Calu3 (cell line): ENCODE data around the gene BRCA2. TPM values are rescaled to one million over a fixed set of nuclear protein-coding genes. Genes with fewer than 3 reads are reported as not detected.

ENCODE experiments used
- BruUV-seq: library from RNA; stranded (reverse); fragments of 400-500 nt; replicated peaks from 2 replicates; lab custom pipeline; 2021; lab: Mats Ljungman, UMichigan
- CTCF ChIA-PET: fragments of 300-600 bp; sonication (Branson Sonifier 250); formaldehyde crosslinking; loops from one replicate; lab custom pipeline; 2022; ENCODE audit warnings: antibody characterized with exemption; lab: Charles Lee
- DNase-seq: peaks from one replicate; pipeline ENCODE4 v3.0.0; 2022
- H3K27ac Mint-ChIP-seq: one replicate; pipeline ENCODE4 v1.8.0; 2022; ENCODE audit warnings: mixed read lengths; ENCODE audit not compliant: unreplicated experiment
- H3K27me3 Mint-ChIP-seq: one replicate; pipeline ENCODE4 v1.8.0; 2022; ENCODE audit warnings: mixed read lengths; ENCODE audit not compliant: unreplicated experiment
- H3K36me3 Mint-ChIP-seq: one replicate; pipeline ENCODE4 v1.8.0; 2022; ENCODE audit warnings: mild to moderate bottlenecking, moderate library complexity, mixed read lengths; ENCODE audit not compliant: insufficient read depth, unreplicated experiment
- H3K4me1 Mint-ChIP-seq: one replicate; pipeline ENCODE4 v1.8.0; 2022; ENCODE audit warnings: mild to moderate bottlenecking, low read depth, mixed read lengths; ENCODE audit not compliant: unreplicated experiment
- H3K4me3 Mint-ChIP-seq: one replicate; pipeline ENCODE4 v1.8.0; 2022; ENCODE audit warnings: mild to moderate bottlenecking, low read depth, moderate library complexity, mixed read lengths; ENCODE audit not compliant: unreplicated experiment
- H3K9me3 Mint-ChIP-seq: one replicate; pipeline ENCODE4 v1.8.0; 2022; ENCODE audit warnings: low read depth, mixed read lengths; ENCODE audit not compliant: unreplicated experiment
- CTCF ChIP-seq: fragments of 200-600 bp; IDR thresholded peaks from one replicate; pipeline ENCODE4 v1.8.0; 2022; ENCODE audit warnings: antibody characterized with exemption; ENCODE audit not compliant: unreplicated experiment
- intact Hi-C: fragments of 100-400 bp; cut with micrococcal nuclease; formaldehyde crosslinking; loops from one replicate; pipeline ENCODE4 v1.10.0; 2022; ENCODE audit not compliant: unreplicated experiment
- total RNA-seq: library from RNA; stranded (reverse); gene quantifications from 2 replicates; pipeline ENCODE4 v1.2.3, GENCODE V29; 2022

BRCA2 gene
- total RNA-seq, 1 experiment from 2014 or later: 12.8 TPM

- H3K27ac Mint-ChIP-seq: no peak overlapping the region
Observed at GRCh38 chr13:32426191-32426989, 111.1 kb downstream of the BRCA2 start.

DNA sequence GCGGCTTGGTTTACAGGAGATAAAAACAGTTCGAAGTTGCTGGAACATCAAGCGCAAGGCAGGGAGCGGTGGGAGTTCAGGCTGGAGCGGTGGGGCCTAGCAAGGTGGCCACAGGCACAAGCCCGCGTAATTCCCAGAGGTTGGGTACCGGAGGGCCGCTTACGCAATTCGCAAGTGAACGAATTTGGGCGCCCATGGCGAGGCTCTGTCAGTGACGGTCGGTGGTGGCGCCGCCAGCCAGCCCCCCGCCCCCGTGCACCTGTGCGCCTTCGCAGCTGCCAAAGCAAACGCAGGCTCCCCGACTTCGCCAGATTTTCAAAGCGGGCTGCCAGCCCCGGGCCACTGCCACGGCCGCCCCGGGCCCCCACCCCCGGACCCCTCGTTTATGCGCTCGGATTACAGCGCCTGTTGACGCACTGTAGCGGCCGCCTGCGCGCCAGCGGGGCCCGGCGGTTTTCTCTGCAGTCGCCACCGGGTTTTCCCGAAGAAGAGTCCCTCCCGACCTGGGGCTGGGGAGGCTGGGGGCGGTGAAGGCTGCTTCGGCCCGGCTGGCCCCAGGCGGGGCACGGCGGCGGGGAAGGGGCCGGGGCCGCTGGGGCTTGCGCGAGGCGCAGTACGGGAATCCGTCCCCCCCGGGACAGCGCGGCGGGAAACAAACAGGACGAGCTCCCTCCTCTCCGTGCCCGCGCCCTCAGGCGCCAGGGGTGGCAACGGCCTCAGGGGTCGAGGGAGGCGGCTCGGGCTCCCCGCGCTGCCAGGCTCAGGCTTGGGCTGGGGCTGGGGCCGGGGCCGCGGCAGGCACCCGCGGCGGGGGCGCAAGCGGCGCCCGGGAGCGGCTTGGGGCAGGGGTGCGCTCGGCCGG lies 111.9 kb downstream of the BRCA2 start:
- H3K4me1 Mint-ChIP-seq: peaks cover 20% of the 10 kb centered on the region
- BruUV-seq: no TSS peak
- TF ChIP-seq CTCF: no peak
- H3K4me3 Mint-ChIP-seq: peak overlapping the region; percentile 69
- peak; percentile 6 for DNase-seq
- intact Hi-C loops: no loop called here
- H3K27ac Mint-ChIP-seq: no peak overlapping the region
- CTCF ChIA-PET: interaction anchor here (0.6 kb wide), 1 partner anchor 50 kb away, joined by 4 read pairs; no protein-coding TSS in a partner anchor
- H3K36me3 Mint-ChIP-seq: peaks cover 21% of the 10 kb centered on the region
- H3K27me3 Mint-ChIP-seq: no peaks in the 10 kb centered on the region
- no peaks in the 10 kb centered on the region for H3K9me3 Mint-ChIP-seq

More at GRCh38 chr13:32426191-32426989, 111.1 kb downstream of the BRCA2 start:
- TF ChIP-seq CTCF: no peak
- CTCF ChIA-PET: no interaction called here
- no peak for DNase-seq
- no peaks in the 10 kb centered on the region for H3K9me3 Mint-ChIP-seq
- no TSS peak for BruUV-seq
- H3K36me3 Mint-ChIP-seq: peaks cover 21% of the 10 kb centered on the region
- intact Hi-C loops: no loop called here
- H3K4me3 Mint-ChIP-seq: peak overlapping the region; percentile 43
- peaks cover 20% of the 10 kb centered on the region for H3K4me1 Mint-ChIP-seq
- H3K27me3 Mint-ChIP-seq: no peaks in the 10 kb centered on the region

GRCh38 chr13:32427852-32428580 lies 112.7 kb downstream of the BRCA2 start, which contains the start of gene N4BP2L1:
Gene N4BP2L1 (minus strand): TSS chr13:32428130. CDS start chr13:32428082, 48 bp downstream.
- BruUV-seq: no TSS peak
- Mint-ChIP-seq H3K27me3 (no peaks in the 10 kb centered on the region), H3K27ac (no peak within 1 kb of the TSS), H3K4me1 (peaks cover 20% of the 10 kb centered on the region), H3K9me3 (no peaks in the 10 kb centered on the region), H3K36me3 (peaks cover 21% of the 10 kb centered on the region), H3K4me3 (peak within 1 kb of the TSS; percentile 69)
- TF ChIP-seq CTCF: no peak
- CTCF ChIA-PET: interaction anchor here (0.6 to 0.8 kb wide), 2 partner anchors 11 to 50 kb away, joined by 3 to 4 read pairs; no protein-coding TSS in a partner anchor
- DNase-seq: peak; percentile 39
- intact Hi-C loops: no loop called here
